Measurements from ENCODE around the gene BACE1.

BACE1 gene

DNA sequence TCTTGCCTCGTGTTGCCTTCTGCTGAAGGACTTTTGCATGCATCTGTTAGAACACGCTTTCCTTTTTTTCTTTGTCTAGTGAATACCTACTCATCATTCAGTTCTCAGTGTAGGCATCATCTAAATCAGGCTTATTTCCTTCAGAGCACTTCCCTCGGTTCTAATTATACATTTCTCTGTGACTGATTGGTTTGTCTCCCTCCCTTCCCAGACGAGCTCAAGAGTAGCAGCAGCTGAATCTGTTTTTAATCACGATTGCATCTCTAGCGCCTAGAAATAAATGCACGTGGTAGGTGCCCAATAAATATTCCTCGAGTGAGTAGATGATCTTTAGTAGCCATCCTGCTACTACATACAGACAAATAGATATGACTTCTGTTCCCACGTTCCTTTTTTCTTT is 17.9 kb upstream of the BACE1 start:
- Histone ChIP-seq H2AFZ (ENCODE audit: insufficient read depth, low read length, poor library complexity) (no peak overlapping the region), H2BK120ac (ENCODE audit: insufficient read depth, low read length, poor library complexity) (no peak overlapping the region), H3K9ac (ENCODE audit: low read length) (no peak overlapping the region), H3K4me2 (ENCODE audit: low read length) (no peak overlapping the region), H4K91ac (ENCODE audit: low read depth, low read length) (no peak overlapping the region), H3K36me3 (ENCODE audit: control insufficient read depth in 1 of 2, insufficient read depth in 2 of 2, low read length in 2 of 2) (no peaks in the 10 kb centered on the region), H3K4ac (ENCODE audit: low read depth, low read length) (no peak overlapping the region), H2BK12ac (ENCODE audit: low read length) (no peak overlapping the region), H4K8ac (ENCODE audit: low read depth, low read length) (no peak overlapping the region), H2BK5ac (ENCODE audit: low read depth, low read length, poor library complexity) (no peak overlapping the region), H3K27me3 (ENCODE audit: insufficient read depth, low read length) (no peaks in the 10 kb centered on the region), H3K18ac (ENCODE audit: low read length) (no peak overlapping the region), H3K4me3 (ENCODE audit: low read depth, low read length) (no peak overlapping the region), H4K12ac (ENCODE audit: low read depth, low read length) (no peak overlapping the region), H2AK5ac (ENCODE audit: low read length) (no peak overlapping the region), H3K14ac (ENCODE audit: low read length) (no peak overlapping the region), H3K79me1 (ENCODE audit: low read length) (no peaks in the 10 kb centered on the region), H3K4me1 (ENCODE audit: control insufficient read depth in 1 of 2, insufficient read depth in 2 of 2, low read length in 2 of 2) (peaks cover 0 to 5% of the 10 kb centered on the region in 2 experiments), H3K9me3 (ENCODE audit: insufficient read depth, low read depth, low read length) (no peaks in the 10 kb centered on the region), H3K23ac (ENCODE audit: low read length) (no peak overlapping the region), H3K27ac (ENCODE audit: low read depth, low read length) (no peak overlapping the region), H3K79me2 (ENCODE audit: control insufficient read depth, insufficient read depth, low read length, poor library complexity) (no peaks in the 10 kb centered on the region)
- WGBS (ENCODE audit: extremely low coverage, insufficient coverage, insufficient read length) = no CpG with 5 or more reads among the region's 9 CpGs
- no peak for DNase-seq

DNA sequence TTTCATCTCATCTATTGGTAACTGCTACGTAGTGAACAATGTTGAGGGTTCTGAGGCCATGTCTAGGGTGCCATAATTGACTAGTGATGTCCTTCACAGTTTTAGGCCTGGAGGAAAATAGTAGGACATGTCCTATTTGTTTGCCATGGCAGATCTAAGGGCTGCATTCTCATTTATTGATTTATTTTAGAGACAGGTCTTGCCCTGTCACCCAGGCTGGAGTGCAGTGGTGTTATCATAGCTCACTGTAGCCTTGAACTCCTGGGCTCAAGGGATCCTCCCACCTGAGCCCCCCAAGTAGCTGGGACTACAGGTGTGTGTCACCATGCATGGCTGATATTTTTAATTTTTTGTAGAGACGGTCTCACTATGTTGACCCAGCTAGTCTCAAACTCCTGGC is 16.8 kb upstream of the BACE1 start:
- no peak overlapping the region for H4K91ac ChIP-seq (ENCODE audit: low read depth, low read length)
- H2BK120ac ChIP-seq (ENCODE audit: insufficient read depth, low read length, poor library complexity) = no peak overlapping the region
- H2AK5ac ChIP-seq (ENCODE audit: low read length) = no peak overlapping the region
- H3K36me3 ChIP-seq (ENCODE audit: control insufficient read depth in 1 of 2, insufficient read depth in 2 of 2, low read length in 2 of 2) = no peaks in the 10 kb centered on the region
- no peak overlapping the region for H3K9ac ChIP-seq (ENCODE audit: low read length)
- H2BK5ac ChIP-seq (ENCODE audit: low read depth, low read length, poor library complexity) = no peak overlapping the region
- no peak overlapping the region for H3K4me3 ChIP-seq (ENCODE audit: low read depth, low read length)
- H3K4me1 ChIP-seq (ENCODE audit: control insufficient read depth in 1 of 2, insufficient read depth in 2 of 2, low read length in 2 of 2) = peaks cover 0 to 3% of the 10 kb centered on the region in 2 experiments
- no peak overlapping the region for H3K14ac ChIP-seq (ENCODE audit: low read length)
- H3K4ac ChIP-seq (ENCODE audit: low read depth, low read length) = no peak overlapping the region
- H3K79me2 ChIP-seq (ENCODE audit: control insufficient read depth, insufficient read depth, low read length, poor library complexity) = no peaks in the 10 kb centered on the region
- H3K79me1 ChIP-seq (ENCODE audit: low read length) = no peaks in the 10 kb centered on the region
- no peaks in the 10 kb centered on the region for H3K27me3 ChIP-seq (ENCODE audit: insufficient read depth, low read length)
- no peak overlapping the region for H3K4me2 ChIP-seq (ENCODE audit: low read length)
- no peak for DNase-seq
- WGBS (ENCODE audit: extremely low coverage, insufficient coverage, insufficient read length) = no CpG with 5 or more reads among the region's 2 CpGs
- H4K12ac ChIP-seq (ENCODE audit: low read depth, low read length) = no peak overlapping the region
- H3K9me3 ChIP-seq (ENCODE audit: insufficient read depth, low read depth, low read length) = no peaks in the 10 kb centered on the region
- H4K8ac ChIP-seq (ENCODE audit: low read depth, low read length) = no peak overlapping the region
- no peak overlapping the region for H2BK12ac ChIP-seq (ENCODE audit: low read length)
- H3K23ac ChIP-seq (ENCODE audit: low read length) = no peak overlapping the region
- no peak overlapping the region for H3K27ac ChIP-seq (ENCODE audit: low read depth, low read length)
- no peak overlapping the region for H2AFZ ChIP-seq (ENCODE audit: insufficient read depth, low read length, poor library complexity)
- H3K18ac ChIP-seq (ENCODE audit: low read length) = no peak overlapping the region

DNA sequence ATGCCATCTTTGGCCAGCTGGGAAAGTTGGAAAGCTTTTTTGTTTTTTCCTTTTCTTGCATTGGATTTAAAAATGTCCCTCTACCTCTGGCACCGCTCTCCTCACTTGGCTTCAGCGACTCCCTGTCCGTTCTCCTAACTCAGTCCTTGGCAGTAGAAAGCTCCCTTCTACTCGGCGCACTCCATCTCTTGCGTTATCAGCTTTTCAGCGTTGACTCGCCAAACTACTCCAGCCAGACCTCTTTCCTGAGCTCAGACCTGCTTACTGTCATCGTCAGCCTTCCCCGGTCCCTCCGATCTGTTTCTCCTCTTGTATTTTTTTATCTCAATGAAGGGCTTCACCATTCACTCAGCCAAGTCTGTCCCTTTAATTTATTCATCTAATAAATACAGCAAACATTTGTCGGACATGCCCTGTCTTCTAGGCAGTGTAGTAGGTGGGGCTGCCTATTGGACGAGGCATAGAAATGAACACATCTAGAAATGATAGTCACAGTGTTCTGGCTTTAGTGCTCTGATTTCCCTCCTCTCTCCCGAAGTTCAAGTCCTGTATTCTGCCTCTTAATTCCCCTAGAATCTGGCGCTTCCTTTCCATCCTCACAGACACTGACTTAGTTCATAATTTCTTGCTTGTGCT is 12.4 kb upstream of the BACE1 start:
- no peak overlapping the region for H3K27ac ChIP-seq (ENCODE audit: low read depth, low read length)
- H3K4ac ChIP-seq (ENCODE audit: low read depth, low read length) = no peak overlapping the region
- no peaks in the 10 kb centered on the region for H3K79me2 ChIP-seq (ENCODE audit: control insufficient read depth, insufficient read depth, low read length, poor library complexity)
- no peaks in the 10 kb centered on the region for H3K79me1 ChIP-seq (ENCODE audit: low read length)
- peak overlapping the region; percentile 63 for H4K8ac ChIP-seq (ENCODE audit: low read depth, low read length)
- peak overlapping the region; percentile 84 for H3K4me3 ChIP-seq (ENCODE audit: low read depth, low read length)
- H3K9me3 ChIP-seq (ENCODE audit: insufficient read depth, low read depth, low read length) = no peaks in the 10 kb centered on the region
- no peak overlapping the region for H2BK5ac ChIP-seq (ENCODE audit: low read depth, low read length, poor library complexity)
- H2AK5ac ChIP-seq (ENCODE audit: low read length) = no peak overlapping the region
- H3K27me3 ChIP-seq (ENCODE audit: insufficient read depth, low read length) = no peaks in the 10 kb centered on the region
- peak in 1 of 2 donors; percentile 43 for DNase-seq
- H3K23ac ChIP-seq (ENCODE audit: low read length) = no peak overlapping the region
- no peak overlapping the region for H2BK12ac ChIP-seq (ENCODE audit: low read length)
- H2BK120ac ChIP-seq (ENCODE audit: insufficient read depth, low read length, poor library complexity) = no peak overlapping the region
- H3K4me2 ChIP-seq (ENCODE audit: low read length) = peak overlapping the region; percentile 91
- H3K36me3 ChIP-seq (ENCODE audit: control insufficient read depth in 1 of 2, insufficient read depth in 2 of 2, low read length in 2 of 2) = no peaks in the 10 kb centered on the region
- H4K12ac ChIP-seq (ENCODE audit: low read depth, low read length) = no peak overlapping the region
- no peak overlapping the region for H2AFZ ChIP-seq (ENCODE audit: insufficient read depth, low read length, poor library complexity)
- peak overlapping the region; percentile 33 for H3K18ac ChIP-seq (ENCODE audit: low read length)
- H3K9ac ChIP-seq (ENCODE audit: low read length) = peak overlapping the region; percentile 87
- H3K14ac ChIP-seq (ENCODE audit: low read length) = peak overlapping the region; percentile 29
- H4K91ac ChIP-seq (ENCODE audit: low read depth, low read length) = peak overlapping the region; percentile 30
- H3K4me1 ChIP-seq (ENCODE audit: control insufficient read depth in 1 of 2, insufficient read depth in 2 of 2, low read length in 2 of 2) = peaks cover 0 to 3% of the 10 kb centered on the region in 2 experiments
- no CpG with 5 or more reads among the region's 15 CpGs for WGBS (ENCODE audit: extremely low coverage, insufficient coverage, insufficient read length)

DNA sequence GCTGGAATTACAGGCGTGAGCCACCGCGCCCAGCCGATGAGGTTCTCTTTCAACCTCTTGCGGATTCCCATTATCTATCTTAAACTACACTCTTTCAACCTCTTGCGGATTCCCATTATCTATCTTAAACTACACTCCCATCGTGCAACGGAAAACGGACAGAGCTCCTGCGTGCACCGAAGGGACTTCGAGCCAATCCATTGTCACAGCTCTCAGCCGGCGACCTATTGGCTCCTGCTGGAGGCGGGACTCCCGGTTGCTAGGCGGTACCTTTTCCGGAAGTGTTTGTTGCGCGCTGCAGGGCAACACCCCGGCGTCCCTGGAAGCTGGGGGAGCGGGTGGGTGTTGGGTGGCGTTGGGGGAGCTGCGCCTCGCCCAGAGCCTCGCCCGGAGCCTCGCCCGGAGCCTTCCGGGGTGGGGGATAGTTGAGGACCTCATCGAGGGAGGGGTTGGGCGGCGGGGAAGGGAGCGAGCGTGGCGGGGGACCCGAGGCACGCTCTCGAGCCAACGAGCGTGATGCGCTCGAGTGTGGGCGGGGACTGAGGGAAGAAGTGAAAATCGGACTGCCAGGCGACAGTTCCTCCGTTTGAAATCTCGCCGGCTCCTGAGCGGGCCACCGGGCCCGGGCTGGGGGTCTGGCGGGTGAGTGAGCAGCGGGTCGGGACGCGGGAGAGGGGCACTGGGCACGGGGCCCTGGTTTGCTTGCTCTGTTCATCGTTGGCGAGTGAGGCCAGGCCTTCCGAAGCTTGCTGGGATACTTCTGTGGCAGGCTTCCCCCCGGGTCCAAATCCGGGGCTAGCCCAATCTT is 11.7 kb upstream of the BACE1 start, which contains the start of gene CEP164:
CEP164 (plus strand) TSS at position 288 of the 808 bp plus-strand sequence. CDS start 10,733 bp downstream, outside the sequence.
- Histone ChIP-seq H3K4me3 (ENCODE audit: low read depth, low read length) (peak within 1 kb of the TSS; percentile 84), H3K27me3 (ENCODE audit: insufficient read depth, low read length) (no peaks in the 10 kb centered on the region), H2BK5ac (ENCODE audit: low read depth, low read length, poor library complexity) (no peak within 1 kb of the TSS), H3K9me3 (ENCODE audit: insufficient read depth, low read depth, low read length) (no peaks in the 10 kb centered on the region), H2AFZ (ENCODE audit: insufficient read depth, low read length, poor library complexity) (peak within 1 kb of the TSS; percentile 80), H3K36me3 (ENCODE audit: control insufficient read depth in 1 of 2, insufficient read depth in 2 of 2, low read length in 2 of 2) (no peaks in the 10 kb centered on the region), H3K4me1 (ENCODE audit: control insufficient read depth in 1 of 2, insufficient read depth in 2 of 2, low read length in 2 of 2) (peaks cover 0 to 3% of the 10 kb centered on the region in 2 experiments), H2BK12ac (ENCODE audit: low read length) (no peak within 1 kb of the TSS), H3K18ac (ENCODE audit: low read length) (peak within 1 kb of the TSS; percentile 33), H3K9ac (ENCODE audit: low read length) (peak within 1 kb of the TSS; percentile 87), H2BK120ac (ENCODE audit: insufficient read depth, low read length, poor library complexity) (peak within 1 kb of the TSS; percentile 49), H4K8ac (ENCODE audit: low read depth, low read length) (peak within 1 kb of the TSS; percentile 63), H3K79me1 (ENCODE audit: low read length) (no peaks in the 10 kb centered on the region), H4K91ac (ENCODE audit: low read depth, low read length) (peak within 1 kb of the TSS; percentile 30), H3K14ac (ENCODE audit: low read length) (peak within 1 kb of the TSS; percentile 29), H3K4ac (ENCODE audit: low read depth, low read length) (peak within 1 kb of the TSS; percentile 14), H3K4me2 (ENCODE audit: low read length) (peak within 1 kb of the TSS; percentile 91), H4K12ac (ENCODE audit: low read depth, low read length) (peak within 1 kb of the TSS; percentile 9), H3K23ac (ENCODE audit: low read length) (no peak within 1 kb of the TSS), H3K79me2 (ENCODE audit: control insufficient read depth, insufficient read depth, low read length, poor library complexity) (no peaks in the 10 kb centered on the region), H3K27ac (ENCODE audit: low read depth, low read length) (peak within 1 kb of the TSS; percentile 35), H2AK5ac (ENCODE audit: low read length) (no peak within 1 kb of the TSS)
- 100% methylated on average over 1 of the region's 64 CpGs for WGBS (ENCODE audit: extremely low coverage, insufficient coverage, insufficient read length)
- peak; percentile 94 to 95 for DNase-seq

All from trophoblast cell (in vitro differentiated cells and primary cell).